GM18505 (cell line): ENCODE results near the gene PPAT.

ENCODE experiments used
- ATAC-seq: cut with Tn5 transposase; IDR thresholded peaks from one replicate; pipeline ENCODE4 v1.9.1; 2021; ENCODE audit not compliant: unreplicated experiment
- POLR2A ChIP-seq: IDR thresholded peaks from 4 replicates; pipeline ENCODE4 v1.6.1; 2011; ENCODE audit warnings: borderline replicate concordance; ENCODE audit not compliant: insufficient read depth, insufficient read length; ENCODE audit errors: extremely low read depth

PPAT gene

GRCh38 chr4:56424697-56425514 lies 10.5 kb downstream of the PPAT start:
- no peak for ATAC-seq
- TF ChIP-seq POLR2A: no peak

- TF ChIP-seq POLR2A: no peak
- ATAC-seq: no peak
Measured at GRCh38 chr4:56424176-56424575, 11.2 kb downstream of the PPAT start.

GRCh38 chr4:56417396-56417795 lies 18.0 kb downstream of the PPAT start:
- no peak for TF ChIP-seq POLR2A

GRCh38 chr4:56416349-56416748 lies 19.1 kb downstream of the PPAT start:
- TF ChIP-seq POLR2A: no peak
- no peak for ATAC-seq

More at GRCh38 chr4:56417396-56417795, 18.0 kb downstream of the PPAT start:
- no peak for ATAC-seq

- TF ChIP-seq POLR2A: no peak
- ATAC-seq: no peak
Measured at GRCh38 chr4:56414135-56414670, 21.2 kb downstream of the PPAT start.

- no peak for TF ChIP-seq POLR2A
- no peak for ATAC-seq
Measured at GRCh38 chr4:56410247-56411062, 25.0 kb downstream of the PPAT start.

- no peak for TF ChIP-seq POLR2A
Measured at GRCh38 chr4:56409511-56410090, 25.8 kb downstream of the PPAT start.

GRCh38 chr4:56408978-56409377 lies 26.4 kb downstream of the PPAT start:
- ATAC-seq: no peak

More at GRCh38 chr4:56409511-56410090, 25.8 kb downstream of the PPAT start:
- ATAC-seq: no peak

GRCh38 chr4:56406151-56406550 lies 29.3 kb downstream of the PPAT start:
- no peak for TF ChIP-seq POLR2A
- no peak for ATAC-seq

More at GRCh38 chr4:56408978-56409377, 26.4 kb downstream of the PPAT start:
- no peak for TF ChIP-seq POLR2A

- no peak for ATAC-seq
- TF ChIP-seq POLR2A: no peak
Measured at GRCh38 chr4:56405016-56405415, 30.4 kb downstream of the PPAT start.

- no peak for TF ChIP-seq POLR2A
- ATAC-seq: no peak
Measured at GRCh38 chr4:56400560-56400959, 34.9 kb downstream of the PPAT start.

- no peak for TF ChIP-seq POLR2A
- no peak for ATAC-seq
Measured at GRCh38 chr4:56391270-56391669, 44.1 kb downstream of the PPAT start.

GRCh38 chr4:56389558-56389957 lies 45.9 kb downstream of the PPAT start:
- ATAC-seq: no peak
- no peak for TF ChIP-seq POLR2A

- ATAC-seq: no peak
Measured at GRCh38 chr4:56388306-56388705, 47.1 kb downstream of the PPAT start.

More at GRCh38 chr4:56388306-56388705, 47.1 kb downstream of the PPAT start:
- TF ChIP-seq POLR2A: no peak
